Brain microvascular endothelial cell (primary cell): Measurements from ENCODE around the gene PLEKHG7.
"Not testable (repeated sequence)": the region's sequence is repeated elsewhere in the genome, so short reads cannot be mapped to it uniquely, and the experiment has no call there.

Experiments
- DNase-seq: peaks from one replicate; pipeline ENCODE4 v3.0.0-alpha.2; 2020
- H3K27ac ChIP-seq: fragments of 250-450 bp; sonication (Bioruptor Pico); 2 replicates; pipeline ENCODE4 v1.5.1; 2020; ENCODE audit warnings: mild to moderate bottlenecking, moderate library complexity
- H3K27me3 ChIP-seq: fragments of 250-450 bp; sonication (Bioruptor Pico); replicated peaks from 2 replicates; pipeline ENCODE4 v1.5.1; 2020; ENCODE audit warnings: mild to moderate bottlenecking
- H3K36me3 ChIP-seq: fragments of 250-450 bp; sonication (Bioruptor Pico); replicated peaks from 2 replicates; pipeline ENCODE4 v1.5.1; 2020; ENCODE audit warnings: mild to moderate bottlenecking
- H3K4me3 ChIP-seq: 2 replicates; pipeline ENCODE4 v1.5.1; 2011; ENCODE audit warnings: low read depth, mild to moderate bottlenecking, control low read depth, low read length, moderate library complexity
- in situ Hi-C: cut with HindIII; loops from 2 replicates; pipeline ENCODE4 v1.10.0; 2017; ENCODE audit warnings: low sequenced_read_pairs, low pct_ligation_motif_present
- TF ChIP-seq, protein P1 (sequence below): IDR thresholded peaks from 2 replicates; pipeline ENCODE4 v1.5.1; 2011; ENCODE audit warnings: low read depth, mild to moderate bottlenecking, moderate library complexity, low read length, control low read depth, inconsistent platforms; ENCODE audit errors: missing control alignments

Gene PLEKHG7

DNA sequence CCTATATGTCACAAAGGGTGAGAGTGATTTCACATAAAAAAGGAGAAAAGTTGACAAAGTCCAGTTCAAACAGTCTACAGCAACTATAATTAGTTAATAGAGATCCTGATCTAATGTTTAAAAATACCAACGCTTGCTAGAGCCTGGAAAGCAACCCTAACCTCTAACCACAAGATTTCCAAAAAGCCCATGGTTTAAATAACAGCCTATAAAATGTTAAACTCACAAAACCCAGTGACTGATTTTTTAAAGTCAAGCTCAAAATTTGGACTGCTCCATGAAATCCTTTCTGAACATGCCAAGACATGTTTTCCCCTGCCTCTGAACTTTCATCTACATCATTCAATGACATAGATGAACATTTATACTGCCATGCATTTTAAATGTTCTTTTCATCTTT is 81.6 kb downstream of the PLEKHG7 start:
- Histone ChIP-seq H3K27ac (no peak overlapping the region), H3K27me3 (no peaks in the 10 kb centered on the region), H3K4me3 (no peak overlapping the region), H3K36me3 (peaks cover 3% of the 10 kb centered on the region)
- TF ChIP-seq, protein P1, sequence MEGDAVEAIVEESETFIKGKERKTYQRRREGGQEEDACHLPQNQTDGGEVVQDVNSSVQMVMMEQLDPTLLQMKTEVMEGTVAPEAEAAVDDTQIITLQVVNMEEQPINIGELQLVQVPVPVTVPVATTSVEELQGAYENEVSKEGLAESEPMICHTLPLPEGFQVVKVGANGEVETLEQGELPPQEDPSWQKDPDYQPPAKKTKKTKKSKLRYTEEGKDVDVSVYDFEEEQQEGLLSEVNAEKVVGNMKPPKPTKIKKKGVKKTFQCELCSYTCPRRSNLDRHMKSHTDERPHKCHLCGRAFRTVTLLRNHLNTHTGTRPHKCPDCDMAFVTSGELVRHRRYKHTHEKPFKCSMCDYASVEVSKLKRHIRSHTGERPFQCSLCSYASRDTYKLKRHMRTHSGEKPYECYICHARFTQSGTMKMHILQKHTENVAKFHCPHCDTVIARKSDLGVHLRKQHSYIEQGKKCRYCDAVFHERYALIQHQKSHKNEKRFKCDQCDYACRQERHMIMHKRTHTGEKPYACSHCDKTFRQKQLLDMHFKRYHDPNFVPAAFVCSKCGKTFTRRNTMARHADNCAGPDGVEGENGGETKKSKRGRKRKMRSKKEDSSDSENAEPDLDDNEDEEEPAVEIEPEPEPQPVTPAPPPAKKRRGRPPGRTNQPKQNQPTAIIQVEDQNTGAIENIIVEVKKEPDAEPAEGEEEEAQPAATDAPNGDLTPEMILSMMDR, result no peak
- in situ Hi-C loops, result no loop called here
- no peak for DNase-seq

DNA sequence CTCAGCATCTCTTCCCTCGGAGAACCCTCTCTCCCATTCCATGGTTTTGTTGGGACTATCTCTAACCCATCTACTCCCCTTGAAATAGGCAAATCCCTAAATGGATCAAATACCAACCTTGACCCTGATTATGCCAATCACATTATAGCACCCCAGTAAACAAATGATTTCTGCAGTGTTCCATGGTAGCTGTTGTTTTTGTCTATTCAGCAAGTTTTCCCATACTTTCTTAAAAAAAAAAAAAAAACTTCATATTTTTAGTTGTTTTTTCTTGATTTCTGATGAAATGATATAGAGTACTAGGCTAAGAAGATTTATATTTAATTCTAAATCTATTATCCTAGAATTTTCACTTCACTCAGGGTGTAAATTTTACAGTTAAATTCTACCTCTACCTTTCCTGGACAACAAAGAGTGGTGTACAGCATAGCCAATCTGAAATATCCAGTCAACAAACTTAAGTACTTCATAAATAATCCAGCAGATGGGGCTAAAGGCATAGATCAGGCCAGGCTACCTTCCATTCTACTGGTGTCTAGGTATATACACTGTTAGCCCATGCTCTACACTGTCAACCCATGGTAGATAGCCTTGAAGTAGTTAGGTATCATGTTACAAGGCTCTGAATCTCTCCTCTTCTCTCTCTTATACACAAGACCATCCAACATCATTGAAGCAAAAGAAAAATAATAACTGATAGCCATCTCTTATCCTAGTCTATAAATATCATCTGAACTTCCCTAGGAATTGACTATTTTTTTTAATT is 82.2 kb downstream of the PLEKHG7 start:
- TF ChIP-seq, protein P1, result peak; percentile 57
- no peak overlapping the region for H3K4me3 ChIP-seq
- DNase-seq, result peak; percentile 71
- in situ Hi-C loops, result no loop called here
- H3K36me3 ChIP-seq, result peaks cover 3% of the 10 kb centered on the region
- H3K27ac ChIP-seq, result no peak overlapping the region
- H3K27me3 ChIP-seq, result no peaks in the 10 kb centered on the region

DNA sequence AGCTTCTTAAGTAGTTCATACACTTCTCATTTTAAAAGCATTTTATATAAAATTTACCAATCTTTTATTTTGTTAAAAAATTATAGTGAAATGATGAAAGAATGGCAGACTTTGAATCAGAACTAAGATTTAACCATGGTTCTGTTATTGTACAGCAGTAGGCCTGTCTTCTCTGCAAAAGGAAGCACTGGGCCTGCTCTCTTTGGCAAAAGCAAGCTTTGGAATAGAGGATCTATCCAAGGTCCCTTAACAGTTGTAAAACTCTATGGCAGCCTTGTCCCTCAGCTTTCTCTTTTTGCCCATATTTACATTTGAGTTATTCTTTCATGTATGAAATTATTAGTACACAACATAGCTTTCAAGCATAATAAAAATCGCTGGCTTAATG is 82.8 kb downstream of the PLEKHG7 start:
- Histone ChIP-seq H3K36me3 (peaks cover 3% of the 10 kb centered on the region), H3K4me3 (no peak overlapping the region), H3K27ac (no peak overlapping the region), H3K27me3 (no peaks in the 10 kb centered on the region)
- in situ Hi-C loops, result no loop called here
- TF ChIP-seq, protein P1, result no peak
- no peak for DNase-seq

DNA sequence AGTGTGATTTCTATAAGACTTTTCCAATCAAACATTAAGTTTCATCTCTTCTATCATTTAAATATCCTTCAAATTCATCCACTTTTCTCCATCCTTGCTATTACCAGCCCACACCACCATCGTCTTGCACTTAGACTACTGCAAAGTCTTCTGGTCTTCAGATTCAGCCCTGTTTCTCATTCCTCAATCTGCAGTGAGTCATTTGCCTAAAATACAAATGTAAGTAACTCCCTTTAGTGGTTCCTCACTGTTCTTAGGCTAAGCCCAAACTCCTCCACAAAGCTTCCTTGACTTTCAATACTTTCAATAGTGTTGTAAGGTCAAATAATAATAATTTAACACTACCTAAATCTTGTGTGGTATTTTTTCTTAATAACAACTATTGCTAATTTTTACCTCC is 83.3 kb downstream of the PLEKHG7 start:
- in situ Hi-C loops, result no loop called here
- TF ChIP-seq, protein P1, result no peak
- H3K27me3 ChIP-seq, result no peaks in the 10 kb centered on the region
- H3K36me3 ChIP-seq, result peaks cover 3% of the 10 kb centered on the region
- no peak overlapping the region for H3K27ac ChIP-seq
- H3K4me3 ChIP-seq, result no peak overlapping the region
- DNase-seq, result no peak

DNA sequence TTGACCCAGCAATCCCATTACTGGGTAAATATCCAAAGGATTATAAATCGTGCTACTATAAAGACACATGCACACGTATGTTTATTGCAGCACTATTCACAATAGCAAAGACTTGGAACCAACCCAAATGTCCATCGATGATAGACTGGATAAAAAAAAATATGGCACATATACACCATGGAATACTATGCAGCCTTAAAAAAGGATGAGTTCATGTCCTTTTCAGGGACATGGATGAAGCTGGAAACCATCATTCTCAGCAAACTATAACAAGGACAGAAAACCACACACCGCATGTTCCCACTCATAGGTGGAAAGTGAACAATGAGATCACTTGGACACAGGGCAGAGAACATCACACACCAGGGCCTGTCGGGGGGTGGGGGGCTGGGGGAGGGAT is 91.6 kb downstream of the PLEKHG7 start:
- in situ Hi-C loops, H3K27ac ChIP-seq, DNase-seq, H3K27me3 ChIP-seq, H3K4me3 ChIP-seq, H3K36me3 ChIP-seq: not testable (repeated sequence)

DNA sequence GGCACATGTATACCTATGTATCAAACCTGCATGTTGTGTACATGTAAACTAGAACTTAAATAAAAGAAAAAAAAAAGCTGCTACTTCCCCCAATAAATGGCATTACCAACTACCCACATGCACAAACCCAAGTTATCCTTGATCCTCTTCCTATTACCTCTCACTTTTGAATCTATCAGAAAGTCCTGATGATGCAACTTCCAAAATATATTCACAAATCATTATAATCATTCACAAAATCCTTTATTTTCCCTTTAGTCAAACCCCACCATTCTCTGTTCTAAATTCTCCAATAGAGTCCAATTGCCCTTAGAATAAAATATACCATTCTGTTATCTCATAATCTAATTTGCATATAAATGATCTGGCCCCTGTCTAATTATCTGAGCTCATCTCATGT is 92.0 kb downstream of the PLEKHG7 start:
- no peak for DNase-seq
- Histone ChIP-seq H3K27me3 (no peaks in the 10 kb centered on the region), H3K27ac (no peak overlapping the region), H3K4me3 (no peak overlapping the region), H3K36me3 (peaks cover 4% of the 10 kb centered on the region)
- in situ Hi-C loops, result no loop called here
- TF ChIP-seq, protein P1, result no peak
